HG02885 (cell line): ENCODE measurements around the gene AHCY.
"Not testable (repeated sequence)": the region's sequence is repeated elsewhere in the genome, so short reads cannot be mapped to it uniquely, and the experiment has no call there.

Source experiments
- ATAC-seq: cut with Tn5 transposase; IDR thresholded peaks from one replicate; pipeline ENCODE4 v1.9.1; 2021; ENCODE audit warnings: mild to moderate bottlenecking; ENCODE audit not compliant: unreplicated experiment, poor library complexity

AHCY gene

DNA sequence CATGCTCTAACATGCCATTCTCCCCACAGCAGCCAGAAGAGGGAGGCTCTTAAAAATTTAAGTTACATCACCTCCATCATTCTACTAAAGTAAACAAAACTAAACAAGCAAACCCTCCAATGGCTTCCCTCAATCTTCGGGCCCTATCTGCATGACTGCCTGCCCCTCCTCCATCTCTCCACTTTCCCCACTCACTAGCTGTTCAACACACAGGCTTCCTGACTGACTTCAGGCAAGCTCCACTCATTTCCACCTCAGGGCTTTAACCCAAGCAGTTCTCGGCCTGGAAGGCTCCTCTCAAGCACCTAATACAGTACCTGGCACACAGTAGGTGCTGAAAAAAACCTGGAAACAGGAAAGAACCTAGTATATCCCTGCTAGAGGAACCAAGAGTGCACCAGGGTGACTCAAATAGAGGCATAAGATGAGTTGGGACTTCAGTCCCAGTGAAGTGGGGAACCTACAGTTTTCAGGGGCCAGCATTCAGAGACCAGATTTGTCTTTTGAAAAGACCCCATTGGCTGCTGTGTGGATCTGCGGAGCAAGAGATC, 2.8 kb downstream of the AHCY start:
- no peak for ATAC-seq

DNA sequence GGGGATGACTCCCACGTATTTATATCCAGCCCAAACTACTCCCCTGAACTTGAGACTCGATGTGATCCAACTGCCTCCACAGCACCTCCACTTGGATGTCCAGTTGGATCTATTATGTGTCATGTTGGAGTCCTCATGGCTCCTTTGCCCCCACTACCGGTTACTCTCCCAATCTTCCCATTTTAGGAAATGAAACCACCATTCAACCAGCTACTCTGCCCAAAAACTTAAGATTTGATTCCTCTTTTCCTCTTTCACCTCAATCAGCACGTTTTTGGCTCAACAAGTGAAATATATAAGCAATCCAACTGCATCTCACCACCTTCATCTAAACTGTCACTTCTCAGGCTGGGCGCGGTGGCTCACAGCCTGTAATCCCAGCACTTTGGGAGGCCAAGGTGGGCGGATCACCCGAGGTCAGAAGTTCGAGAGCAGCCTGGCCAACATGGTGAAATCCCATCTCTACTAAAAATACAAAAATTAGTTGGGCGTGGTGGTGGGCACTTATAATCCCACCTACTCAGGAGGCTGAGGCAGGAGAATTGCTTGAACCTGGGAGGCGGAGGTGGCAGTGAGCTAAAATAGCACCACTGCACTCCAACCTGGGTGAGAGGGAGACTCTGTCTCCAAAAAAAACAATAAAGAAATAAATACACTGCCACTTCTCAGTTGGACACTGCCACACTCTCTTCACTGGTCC, 3.4 kb downstream of the AHCY start:
- no peak for ATAC-seq

DNA sequence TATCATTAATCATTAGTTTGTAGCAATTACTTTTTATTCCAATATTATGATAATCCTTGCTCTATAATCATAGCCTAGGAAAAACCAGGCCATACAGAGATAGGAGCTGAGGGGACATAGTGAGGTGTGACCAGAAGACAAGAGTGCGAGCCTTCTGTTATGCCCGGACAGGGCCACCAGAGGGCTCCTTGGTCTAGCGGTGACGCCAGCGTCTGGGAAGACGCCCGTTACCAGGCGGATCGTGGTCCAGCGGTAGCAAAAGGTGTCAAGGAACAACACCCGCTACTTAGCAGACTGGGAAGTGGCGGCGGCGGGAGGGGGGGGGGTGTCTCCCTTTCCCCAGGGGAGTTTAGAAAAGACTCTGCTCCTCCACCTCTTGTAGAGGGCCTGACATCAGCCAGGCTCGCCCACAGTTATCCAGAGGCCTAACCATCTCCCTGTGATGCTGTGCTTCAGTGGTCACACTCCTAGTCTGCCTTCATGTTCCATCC, 4.8 kb downstream of the AHCY start:
- not testable (repeated sequence) for ATAC-seq

DNA sequence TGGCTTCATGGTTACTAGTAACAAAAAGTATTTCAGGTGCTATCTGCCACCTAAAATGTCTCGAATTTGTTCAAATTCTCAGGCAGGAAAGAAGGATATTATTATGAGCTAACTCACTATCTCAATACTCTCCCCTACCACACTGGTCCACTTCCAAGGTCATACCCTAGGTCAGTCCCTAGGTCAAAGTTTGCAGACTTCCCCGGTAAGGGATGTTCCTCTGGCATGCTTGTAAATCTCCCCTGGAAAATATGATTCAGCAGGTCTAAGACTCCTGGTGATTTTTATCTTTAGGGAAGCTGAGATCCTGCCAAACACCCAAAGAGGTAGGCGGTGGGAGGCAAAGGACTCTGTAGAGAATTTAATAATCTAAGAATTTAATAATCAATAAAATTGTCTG, 6.7 kb downstream of the AHCY start:
- ATAC-seq: no peak

DNA sequence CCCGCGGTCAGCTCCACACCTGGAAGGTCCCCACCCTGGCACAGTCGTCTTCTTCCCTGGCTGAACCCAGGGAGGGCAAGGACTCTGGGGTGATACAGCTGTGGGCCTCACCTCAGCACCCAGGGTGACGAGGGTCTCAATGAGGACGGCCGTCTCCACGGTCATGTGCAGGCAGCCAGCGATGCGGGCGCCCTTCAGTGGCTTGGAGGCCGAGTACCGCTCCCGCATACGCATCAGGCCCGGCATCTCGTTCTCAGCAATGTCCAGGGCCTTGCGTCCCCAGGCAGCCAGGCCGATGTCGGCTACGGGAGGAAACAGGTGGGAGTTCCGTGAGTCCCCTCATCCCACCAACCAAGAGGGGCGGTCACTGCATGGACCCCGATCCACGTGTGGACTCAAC, 7.9 kb downstream of the AHCY start:
- no peak for ATAC-seq

DNA sequence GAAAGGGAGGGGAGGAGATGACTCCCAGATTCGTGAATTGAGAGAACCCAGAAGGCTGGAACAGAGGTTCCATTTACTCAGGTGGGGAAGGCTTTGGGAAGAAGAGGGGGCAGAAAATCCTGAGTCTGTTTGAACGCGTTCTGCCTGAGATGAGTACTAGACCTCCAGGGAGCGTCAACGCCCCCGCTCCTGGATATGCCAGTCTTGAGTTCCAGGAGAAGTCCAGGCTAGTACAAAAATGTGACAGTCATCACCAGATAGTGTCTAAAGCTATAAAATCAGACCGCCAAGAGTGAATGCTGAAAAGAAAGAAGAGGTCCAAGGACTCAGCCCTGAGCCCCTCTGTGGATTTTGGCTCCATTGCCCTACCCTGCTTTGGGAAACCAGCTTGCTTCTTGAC, 8.6 kb downstream of the AHCY start:
- ATAC-seq: no peak

DNA sequence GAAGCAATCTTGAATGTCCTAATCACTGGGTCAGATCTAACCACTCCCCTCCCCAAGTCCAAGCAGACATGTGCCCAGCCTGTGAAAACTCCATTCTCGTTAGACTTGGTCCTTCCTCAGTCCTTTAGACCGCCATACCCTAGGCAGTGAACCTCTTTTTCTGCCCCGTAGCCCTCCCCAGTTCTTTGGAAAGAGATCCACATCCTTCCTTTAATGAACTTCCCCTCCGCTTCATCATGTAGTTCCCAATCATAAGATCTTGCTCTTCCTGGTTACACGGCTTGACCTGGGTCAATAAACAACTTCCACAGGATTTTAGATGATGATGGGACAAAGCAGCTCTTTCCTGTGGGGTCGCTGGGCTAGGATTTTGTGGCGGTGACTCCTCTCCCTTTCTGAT, 9.6 kb downstream of the AHCY start:
- ATAC-seq: no peak

DNA sequence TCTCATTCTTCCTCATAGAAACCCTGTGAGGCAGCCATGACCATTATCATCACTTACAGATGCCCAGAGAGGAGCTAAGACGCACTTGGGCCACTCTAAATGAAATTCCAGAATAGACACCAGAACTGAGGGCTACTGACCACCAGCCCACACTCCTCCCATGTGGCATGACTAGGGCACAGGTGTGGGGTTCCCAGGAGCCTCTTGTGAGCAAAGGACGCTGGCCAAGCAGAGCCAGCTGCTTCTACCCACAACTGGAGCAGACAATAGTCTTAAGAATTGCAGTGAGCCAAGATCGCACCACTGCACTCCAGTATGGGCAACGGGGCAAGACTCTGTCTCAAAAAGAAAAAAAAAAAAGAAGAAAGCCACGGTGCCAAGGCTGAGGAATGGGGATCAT, 10.0 kb downstream of the AHCY start:
- ATAC-seq: no peak

DNA sequence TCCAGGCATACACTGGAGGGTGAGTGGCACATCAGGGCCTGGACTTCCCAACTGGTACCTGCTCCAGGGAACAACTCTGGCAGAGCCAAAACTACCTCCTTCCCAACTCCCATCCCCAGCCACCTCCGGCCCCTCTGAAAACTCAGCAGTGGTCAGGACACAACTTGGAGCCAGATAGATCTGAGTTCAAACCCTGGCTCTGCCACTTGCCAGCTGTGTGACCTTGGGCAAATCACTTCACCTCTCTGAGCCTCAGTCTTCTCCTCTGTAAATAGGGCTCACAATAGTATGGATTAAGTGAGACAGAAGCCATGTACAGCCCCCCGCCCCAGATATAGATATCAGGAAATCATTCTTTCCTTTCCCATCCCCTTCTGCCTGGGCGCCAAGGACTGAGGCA, 10.7 kb downstream of the AHCY start:
- no peak for ATAC-seq

DNA sequence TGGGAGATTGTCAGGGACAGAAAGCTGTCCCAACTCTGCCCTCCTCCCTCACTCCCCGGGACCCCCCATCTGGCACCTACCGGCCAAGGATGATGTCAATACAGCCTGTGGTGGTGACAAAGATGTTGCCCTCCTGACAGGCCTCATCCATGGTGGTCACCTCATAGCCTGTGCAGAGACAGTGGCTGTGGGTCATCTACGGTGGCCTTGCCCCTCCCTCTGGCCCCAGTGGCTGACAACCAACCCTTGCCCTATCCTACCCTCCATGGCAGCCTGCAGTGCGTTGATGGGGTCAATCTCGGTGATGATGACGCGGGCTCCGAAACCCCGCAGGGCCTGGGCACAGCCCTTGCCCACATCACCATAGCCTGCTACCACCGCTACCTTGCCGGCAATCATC, 12.7 kb downstream of the AHCY start:
- ATAC-seq: no peak

DNA sequence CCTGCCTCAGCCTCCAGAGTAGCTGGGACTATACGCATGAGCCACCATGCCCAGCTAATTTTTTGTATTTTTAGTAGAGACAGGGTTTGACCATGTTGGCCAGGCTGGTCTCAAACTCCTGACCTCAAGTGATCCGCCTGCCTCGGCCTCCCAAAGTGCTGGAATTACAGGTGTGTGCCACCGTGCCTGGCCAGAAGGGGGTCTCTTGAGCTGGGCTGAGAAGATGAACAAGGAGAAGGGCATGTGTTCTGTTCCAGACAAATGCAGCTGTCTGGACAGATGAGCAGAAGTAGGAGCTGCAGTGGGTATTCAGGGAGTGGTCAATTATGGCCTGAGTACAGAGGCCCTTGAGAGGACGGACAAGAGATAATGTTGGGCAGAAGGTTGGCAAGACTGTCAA, 15.7 kb downstream of the AHCY start:
- ATAC-seq: not testable (repeated sequence)

DNA sequence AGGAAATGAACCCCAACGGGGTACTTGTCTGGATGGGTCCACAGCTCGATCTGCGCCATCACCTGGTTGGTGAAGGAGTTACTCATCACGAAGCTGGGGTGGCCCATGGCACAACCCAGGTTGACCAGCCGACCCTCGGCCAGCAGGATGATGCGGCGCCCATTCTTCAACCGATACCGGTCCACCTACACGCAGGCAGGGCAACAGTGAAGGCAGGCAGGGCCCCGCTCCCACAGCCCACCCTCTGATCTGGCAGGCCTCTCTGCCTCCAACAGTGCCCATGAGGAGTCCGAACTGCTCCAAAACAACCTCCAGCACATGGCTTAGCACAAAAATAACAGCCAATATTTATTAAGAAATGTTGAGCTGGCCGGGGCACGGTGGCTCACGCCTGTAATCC, 17.7 kb downstream of the AHCY start:
- no peak for ATAC-seq

DNA sequence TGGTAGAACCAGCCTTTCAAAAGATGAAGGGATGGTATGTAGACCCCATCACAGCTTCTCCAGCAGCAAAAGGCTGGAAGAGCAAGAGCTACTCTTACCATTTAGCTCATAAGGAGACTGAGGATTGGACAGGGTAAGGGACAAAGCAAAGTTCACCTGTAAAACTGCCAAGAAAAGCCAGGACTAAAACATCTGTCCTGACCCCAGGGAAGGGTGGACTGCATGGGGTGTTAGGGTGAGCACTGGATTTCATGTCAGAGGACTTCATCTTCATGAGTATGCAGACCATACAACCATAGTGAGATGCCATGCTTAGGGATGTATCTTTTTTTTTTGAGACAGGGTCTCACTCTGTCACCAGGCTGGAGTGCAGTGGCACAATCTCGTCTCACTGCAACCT, 19.3 kb downstream of the AHCY start:
- ATAC-seq: no peak

DNA sequence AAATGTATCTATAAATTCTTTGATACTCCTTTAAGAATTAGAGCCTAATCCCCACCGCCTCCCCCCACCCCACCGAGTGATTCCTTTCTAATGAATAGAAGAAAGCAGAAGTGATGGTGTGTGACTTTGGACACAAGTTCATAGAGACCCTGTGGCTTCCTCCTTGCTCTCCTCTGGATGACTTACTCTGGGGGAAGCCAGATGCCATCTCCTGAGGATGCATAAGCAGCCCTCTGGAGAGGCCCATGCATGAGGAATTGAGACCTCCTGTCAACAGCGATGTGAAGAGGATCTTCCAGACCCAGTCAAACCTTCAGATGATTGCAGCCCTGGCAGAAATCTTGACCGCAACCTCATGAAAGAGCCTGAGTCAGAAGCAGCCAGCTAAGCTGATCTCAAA, 21.1 kb downstream of the AHCY start:
- ATAC-seq: no peak

DNA sequence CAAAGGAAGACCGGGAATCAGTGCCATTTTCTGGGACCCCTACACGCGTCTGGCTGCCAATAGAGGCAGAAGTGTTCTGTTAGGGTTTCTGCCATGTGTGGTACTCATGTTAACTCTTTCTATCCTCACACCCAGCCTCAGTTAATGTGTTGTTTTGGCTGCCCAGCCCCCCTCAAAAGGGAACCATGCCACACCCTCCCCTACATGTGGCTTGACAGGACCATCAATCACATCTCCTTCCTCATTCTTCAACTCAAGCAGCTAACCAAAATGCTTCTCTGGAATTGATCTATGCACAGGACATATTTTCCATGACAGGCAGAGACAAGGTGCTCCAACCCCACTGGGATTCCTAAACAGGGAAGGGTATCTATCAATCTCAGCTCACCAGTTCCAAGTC, 22.0 kb downstream of the AHCY start:
- no peak for ATAC-seq

DNA sequence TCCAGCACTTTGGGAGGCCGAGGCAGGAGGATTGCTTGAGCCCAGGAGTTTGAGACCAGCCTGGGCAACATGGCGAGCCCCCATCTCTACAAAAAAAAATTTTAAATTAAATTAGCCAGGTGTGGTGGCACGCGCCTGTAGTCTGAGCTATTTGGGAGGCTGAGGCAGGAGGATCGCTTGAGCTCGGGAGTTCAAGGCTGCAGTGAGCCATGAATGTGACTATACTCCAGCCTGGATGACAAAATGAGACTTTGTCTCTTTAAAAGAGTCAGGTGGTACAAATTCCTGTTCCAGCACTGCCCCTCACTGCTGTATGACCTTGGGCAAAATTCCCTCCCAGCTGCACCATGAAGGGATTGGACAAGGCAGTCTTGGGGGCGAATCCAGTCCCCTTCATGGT, 28.5 kb downstream of the AHCY start:
- ATAC-seq: no peak

DNA sequence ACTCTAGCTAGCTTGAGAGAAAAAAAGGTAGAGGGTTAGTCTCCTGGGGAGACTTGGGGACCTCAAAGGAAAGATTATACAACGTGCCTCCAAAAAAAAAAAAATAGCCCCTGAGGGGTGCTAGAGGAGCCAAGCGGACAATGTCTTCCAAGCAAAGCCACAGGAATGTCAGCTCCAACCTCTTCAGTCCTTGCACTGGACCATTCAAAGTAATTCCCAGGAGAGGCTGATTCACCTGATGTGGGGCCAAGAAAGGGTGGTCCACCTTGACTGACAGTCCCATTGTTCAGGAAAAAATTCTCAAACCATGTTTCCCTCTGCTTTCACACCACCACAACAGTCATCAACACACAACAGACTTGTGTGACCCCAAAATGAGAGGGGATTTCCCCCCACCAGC, 31.2 kb downstream of the AHCY start:
- ATAC-seq: no peak

DNA sequence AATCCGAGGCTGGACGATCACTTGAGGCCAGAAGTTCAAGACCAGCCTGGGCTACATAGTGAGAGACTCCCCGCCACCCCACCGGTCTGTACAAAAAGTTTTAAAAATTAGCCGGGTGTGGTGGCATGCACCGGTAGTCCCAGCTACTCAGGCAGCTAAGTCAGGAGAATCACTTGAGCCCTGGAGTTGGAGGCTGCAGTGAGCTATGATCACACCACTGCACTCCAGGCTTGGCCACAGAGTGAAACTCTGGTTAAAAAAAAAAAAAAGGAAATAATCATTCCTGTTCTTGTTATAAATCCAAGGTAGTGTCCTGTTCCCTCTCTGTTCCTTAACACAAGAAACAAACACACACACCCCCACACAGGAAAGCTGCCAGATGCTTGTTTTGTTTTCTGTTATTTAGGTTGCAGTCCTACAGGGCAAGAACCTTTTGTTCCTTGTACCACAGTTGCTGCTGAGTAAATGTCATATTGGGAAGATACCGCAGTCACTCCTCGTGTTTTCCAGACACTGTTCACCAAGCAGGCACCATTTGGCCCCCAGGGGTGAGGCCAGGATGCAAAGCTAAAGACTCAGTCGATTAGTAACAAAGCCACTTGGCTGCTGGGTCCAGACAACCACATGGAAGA, 33.0 kb downstream of the AHCY start:
- no peak for ATAC-seq

DNA sequence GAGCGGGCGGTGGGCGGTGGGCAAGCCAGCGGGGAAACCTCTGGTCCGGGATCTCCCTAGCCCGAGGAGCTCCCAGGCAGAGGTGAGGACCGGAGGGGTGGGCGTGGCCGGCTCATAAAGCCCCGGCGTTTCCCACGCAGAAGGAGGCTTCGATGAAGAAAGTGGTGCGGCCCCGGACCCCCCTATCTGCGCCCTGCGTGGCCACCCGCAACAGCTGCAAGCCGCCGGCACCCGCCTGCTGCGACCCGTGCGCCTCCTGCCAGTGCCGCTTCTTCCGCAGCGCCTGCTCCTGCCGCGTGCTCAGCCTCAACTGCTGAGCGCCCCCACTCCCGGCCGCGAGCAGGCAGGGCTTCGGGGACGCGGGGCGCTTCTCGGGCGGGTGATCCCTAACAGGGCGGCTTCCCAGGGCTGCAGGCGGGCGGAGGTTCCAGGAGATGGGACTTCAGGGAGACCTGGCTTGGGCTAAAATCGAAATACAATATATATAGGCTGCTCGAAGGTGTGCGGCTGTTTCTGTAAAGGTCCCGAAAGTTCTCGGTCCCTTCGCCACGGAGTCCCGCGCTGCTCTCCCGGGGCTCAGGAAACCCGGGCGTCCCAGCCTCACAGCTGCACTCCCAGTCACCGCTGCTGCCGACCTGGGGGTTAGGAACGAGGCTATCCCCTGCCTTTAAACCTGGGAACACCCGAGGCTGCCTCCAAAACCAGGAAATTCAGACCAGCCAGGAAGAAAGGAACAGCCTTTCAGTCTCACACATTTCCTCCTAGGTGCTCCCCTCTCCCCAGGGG, 34.1 kb downstream of the AHCY start:
- ATAC-seq: no peak

DNA sequence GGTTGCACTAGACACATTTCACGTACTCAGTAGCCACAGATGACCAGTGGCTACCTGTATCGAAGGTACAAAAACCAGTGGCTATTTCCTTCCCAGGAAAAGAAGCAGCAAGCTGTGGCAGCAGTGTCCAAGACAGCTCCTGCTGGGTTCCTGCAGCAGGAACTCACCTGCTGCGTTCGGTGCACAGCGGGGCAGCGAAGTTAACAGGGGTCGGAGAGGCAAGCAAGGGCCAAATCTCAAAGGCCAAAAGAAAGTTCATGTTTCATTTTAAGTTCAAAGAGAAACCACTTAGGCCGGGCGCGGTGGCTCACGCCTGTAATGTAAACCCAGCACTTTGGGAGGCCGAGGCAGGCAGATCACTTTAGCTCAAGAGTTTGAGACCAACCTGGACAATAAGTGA, 35.0 kb downstream of the AHCY start:
- no peak for ATAC-seq

DNA sequence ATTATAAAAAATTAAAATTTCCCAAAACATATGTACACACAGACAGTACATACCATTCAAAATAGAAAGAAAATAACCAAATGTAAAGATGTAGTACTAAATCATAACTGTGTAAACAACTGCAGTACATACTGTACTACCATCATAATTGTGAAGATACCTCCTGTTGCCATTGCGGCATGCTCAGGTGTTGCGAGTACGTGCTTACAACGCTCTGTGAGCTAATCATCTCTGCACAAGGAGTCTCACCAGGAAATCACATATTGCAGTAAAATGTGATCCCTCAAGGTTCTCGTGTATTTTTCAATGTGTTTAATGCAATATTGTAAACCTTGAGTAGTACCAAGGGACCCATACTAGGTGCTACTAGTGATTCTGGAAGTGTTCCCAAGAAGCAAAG, 39.0 kb downstream of the AHCY start:
- ATAC-seq: no peak
